NCI-H1417 (cell line): ENCODE measurements around the gene E2F6.

Experiments
- DNase-seq, 3 experiments: peaks; one replicate each; lab custom pipeline; 2025; lab: John Stamatoyannopoulos, UW

The E2F6 gene

GRCh38 chr2:11492720-11493119 lies 26.8 kb upstream of the E2F6 start:
- no peak for DNase-seq

- DNase-seq: no peak
Observed at GRCh38 chr2:11492244-11492643, 26.3 kb upstream of the E2F6 start.

- no peak for DNase-seq
Observed at GRCh38 chr2:11491348-11491933, 25.5 kb upstream of the E2F6 start.

DNA sequence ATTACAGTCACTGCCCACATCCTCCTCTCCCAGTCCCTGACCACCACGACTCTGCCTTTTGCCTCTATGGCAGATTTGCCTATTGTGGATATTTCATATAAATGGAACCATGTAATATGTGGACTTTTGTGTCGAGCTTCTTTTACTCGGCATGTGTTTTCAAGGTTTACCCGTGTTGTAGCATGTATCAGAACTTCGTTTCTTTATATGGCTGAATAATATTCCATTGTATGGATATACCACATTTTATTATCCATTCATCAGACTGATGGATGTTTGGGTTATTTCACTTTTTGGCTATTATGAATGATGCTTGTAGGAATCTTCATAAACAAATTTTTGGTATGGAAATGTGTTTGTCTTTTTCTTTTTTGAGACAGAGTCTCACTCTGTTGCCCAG lies 24.2 kb upstream of the E2F6 start:
- DNase-seq: no peak

DNA sequence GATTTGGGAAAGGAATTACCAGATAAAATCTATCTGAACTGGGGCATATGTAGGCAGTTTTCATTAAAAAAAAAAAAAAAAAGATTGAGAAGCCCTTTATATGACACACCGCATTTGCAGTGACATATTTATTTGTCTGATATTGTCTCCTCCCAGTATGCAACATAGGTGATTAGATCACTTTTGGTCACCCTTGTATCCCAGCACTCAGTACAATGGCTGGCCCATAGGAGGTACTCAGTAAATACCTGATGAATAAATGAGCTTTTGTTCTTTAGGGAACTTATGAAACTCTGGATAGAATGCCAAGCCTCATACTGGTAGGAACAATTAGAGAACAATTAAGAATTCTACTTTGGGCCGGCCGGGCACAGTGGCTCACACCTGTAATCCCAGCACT lies 22.8 kb upstream of the E2F6 start:
- no peak for DNase-seq

DNA sequence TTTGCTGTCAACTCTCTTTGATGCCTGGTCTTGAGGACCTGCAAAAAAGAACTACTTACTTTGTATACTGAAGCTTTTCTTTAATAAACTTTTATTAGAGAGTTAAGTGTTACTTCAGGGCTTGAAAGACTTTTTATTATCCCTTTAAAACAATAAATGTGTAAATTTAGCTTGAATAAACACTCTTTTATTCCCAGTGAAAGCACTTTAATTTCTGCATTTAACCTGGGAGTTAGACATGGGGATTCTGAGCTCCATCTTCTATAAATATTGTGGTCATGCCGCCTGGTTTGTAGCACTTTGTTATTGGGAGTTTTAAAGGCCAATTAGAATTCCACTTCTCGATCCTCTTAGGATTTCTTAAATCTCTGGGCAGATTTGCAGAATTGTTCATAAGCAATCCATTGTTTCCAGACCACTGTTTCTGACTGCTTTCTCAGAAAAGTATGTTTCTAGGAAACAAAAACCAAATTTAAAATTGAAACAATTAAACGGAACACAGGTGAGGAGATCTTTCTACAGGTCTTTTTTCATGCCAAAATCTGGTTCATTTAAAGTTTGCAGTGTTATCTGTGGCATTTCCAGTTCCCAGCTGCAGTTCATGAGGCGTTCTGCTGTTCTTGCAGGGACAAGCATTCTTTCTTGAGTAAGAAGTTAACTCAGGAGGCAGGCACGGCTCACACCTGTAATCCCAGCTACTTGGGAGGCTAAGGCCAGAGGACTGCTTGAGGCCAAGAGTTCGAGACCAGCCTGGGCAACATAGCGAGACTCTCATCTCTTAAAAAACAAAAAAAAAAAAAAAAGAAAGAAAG lies 18.1 kb upstream of the E2F6 start:
- DNase-seq: peak in 2 of 3 experiments; percentile 60 to 86

GRCh38 chr2:11482473-11483035 lies 16.6 kb upstream of the E2F6 start:
- DNase-seq: no peak

DNA sequence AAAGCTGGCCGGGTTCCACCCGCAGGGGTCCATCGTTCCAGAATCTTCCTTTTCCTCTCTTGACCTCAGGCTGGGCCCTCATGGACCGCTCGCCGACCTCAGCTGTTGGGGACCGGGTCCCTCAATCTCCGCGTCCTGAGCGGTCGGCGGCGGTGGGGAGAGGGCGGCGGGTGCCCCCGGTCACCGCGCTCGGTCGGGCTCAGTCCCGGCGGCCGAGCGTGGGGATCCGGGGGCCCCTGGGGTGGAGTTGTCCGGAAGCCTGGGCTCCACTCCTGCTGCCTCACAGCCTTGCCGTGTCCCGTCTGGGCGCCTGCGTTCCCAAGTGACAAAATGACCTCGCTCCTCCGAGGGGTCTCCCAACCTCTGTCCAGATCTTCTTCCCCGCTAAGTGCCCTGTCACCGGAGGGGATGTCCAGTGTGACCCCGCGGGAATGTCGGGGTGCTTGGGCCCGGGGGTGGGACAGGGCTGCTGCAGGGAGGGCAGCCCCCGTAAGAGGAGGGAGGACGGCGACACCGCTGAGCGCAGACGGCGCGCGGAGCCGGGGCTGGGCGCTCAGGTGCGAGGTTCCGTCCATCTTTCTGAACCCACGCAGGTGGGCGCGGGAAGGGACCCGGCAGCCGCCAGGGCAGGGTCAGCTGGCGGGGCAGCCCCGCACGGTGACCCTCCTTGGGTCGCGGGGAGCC lies 16.0 kb upstream of the E2F6 start:
- DNase-seq: no peak

DNA sequence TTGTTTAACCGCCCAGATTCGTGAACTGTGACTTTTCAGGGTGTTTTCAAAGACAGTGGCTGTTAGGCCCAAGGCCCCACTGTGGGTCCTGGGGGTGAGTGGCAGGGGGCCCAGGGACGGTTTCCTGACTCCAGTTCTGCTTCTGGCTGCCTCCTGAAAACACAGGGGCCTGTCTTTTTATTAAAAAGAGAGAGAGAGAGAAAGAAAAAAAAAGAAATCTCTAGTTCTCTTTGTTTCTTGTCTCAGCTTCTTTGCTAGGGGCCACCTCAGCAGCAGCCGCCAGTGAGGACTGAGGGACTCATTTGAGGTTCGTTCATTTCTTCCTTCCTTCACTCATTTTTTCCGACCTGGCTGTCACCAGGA lies 15.4 kb upstream of the E2F6 start:
- DNase-seq: no peak

DNA sequence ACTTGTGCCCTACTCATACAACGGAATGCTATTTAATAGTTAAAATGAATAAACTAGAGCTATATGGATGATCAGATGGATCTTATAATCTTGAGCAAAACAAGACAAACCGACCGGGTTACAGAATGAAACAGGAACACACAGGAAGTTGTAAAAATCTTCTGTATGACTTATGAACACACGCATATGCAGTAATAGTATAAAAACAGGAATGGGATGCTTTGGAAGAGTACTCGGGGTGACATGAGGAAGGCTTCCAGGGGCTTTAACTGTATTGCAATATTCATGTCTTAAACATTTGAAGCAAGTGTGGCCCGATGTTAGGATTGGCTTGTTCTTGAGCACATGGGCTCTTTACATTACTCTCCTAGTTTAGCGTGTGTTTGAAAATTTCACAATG lies 14.9 kb upstream of the E2F6 start:
- peak in 1 of 3 experiments; percentile 50 for DNase-seq

DNA sequence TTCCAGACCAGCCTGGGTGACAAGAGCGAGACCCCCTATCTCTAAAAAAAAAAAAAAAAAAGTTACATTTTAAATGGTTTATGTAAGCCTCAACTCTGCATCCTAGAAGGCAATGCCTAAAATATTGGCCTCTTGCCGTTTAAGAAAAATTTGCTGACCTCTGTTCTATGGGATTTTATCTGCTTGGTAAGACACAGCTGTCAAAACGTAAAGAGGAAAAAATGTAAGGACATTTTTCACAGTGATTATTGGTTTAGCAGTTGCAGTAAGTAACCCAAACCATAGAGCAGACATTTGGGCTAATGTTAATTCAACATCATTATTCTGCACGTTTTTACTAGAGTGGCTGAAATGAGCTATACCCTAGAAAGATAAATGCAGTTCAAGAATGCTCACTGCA lies 14.4 kb upstream of the E2F6 start:
- DNase-seq: no peak

GRCh38 chr2:11478899-11479605 lies 13.1 kb upstream of the E2F6 start:
- no peak for DNase-seq

GRCh38 chr2:11477994-11478393 lies 12.0 kb upstream of the E2F6 start:
- peak; percentile 79 to 99 (median 96) for DNase-seq

DNA sequence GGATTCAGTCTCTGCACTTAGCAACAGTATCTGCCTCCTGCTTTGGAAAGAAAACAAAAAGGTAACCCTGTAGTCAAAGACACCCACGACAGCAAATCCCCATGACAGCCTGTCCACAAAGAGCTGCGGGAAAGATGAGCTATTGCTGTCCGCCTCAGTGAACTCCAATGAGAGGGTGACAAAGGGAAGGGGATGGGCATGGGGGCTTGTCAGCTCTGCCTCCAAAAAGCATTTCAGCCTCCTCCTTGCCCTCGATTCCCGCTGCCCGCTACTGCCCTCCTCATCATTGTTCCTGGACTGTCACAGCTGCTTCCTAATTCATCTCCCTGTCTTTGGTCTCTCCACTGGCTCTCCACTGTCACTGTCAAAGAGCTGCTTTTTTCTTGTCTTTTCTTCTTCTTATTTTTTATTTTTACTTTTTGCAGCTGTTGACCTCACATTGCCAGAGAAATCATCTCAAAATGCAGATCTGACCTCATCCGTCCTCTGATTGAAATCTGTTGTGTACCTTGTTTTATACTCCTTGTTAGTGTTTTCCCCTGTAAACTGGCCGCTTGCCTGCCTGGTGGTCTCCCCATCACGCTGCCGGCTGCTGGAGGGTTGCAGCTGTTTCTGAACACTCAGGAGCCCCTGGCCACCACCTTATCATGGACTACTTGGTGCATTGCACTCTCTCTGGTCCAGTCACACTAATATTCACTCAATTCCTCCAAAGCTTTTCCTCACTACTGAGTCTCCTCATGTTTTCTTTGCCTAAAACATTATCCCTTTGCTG lies 7.9 kb upstream of the E2F6 start:
- DNase-seq: peak in 2 of 3 experiments; percentile 26 to 54

GRCh38 chr2:11467749-11468148 lies 1.8 kb upstream of the E2F6 start:
- DNase-seq: no peak

DNA sequence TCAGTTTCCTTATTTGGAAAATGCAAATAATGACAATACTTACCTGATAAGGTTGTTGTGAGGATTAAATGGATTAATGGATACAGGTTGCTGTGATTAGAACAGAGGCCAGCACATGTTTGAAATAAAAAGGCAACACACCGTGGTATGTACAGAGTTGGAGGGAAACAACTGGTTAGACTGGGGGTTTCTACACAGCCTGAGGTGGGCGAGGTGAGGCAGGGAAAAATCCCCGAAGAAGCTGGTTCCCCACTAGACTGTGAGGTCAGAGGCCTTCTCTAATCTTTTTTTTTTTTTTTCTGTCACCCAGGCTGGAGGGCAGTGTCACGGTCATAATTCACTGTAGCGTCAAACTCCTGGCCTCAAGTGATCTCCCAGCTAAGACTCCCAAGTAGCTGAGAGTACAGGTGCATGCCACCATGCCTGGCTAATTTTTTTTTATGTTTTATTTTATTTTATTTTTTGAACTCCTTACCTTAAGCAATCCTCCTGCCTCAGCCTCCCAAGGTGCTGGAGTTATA lies 1.2 kb upstream of the E2F6 start:
- no peak for DNase-seq

DNA sequence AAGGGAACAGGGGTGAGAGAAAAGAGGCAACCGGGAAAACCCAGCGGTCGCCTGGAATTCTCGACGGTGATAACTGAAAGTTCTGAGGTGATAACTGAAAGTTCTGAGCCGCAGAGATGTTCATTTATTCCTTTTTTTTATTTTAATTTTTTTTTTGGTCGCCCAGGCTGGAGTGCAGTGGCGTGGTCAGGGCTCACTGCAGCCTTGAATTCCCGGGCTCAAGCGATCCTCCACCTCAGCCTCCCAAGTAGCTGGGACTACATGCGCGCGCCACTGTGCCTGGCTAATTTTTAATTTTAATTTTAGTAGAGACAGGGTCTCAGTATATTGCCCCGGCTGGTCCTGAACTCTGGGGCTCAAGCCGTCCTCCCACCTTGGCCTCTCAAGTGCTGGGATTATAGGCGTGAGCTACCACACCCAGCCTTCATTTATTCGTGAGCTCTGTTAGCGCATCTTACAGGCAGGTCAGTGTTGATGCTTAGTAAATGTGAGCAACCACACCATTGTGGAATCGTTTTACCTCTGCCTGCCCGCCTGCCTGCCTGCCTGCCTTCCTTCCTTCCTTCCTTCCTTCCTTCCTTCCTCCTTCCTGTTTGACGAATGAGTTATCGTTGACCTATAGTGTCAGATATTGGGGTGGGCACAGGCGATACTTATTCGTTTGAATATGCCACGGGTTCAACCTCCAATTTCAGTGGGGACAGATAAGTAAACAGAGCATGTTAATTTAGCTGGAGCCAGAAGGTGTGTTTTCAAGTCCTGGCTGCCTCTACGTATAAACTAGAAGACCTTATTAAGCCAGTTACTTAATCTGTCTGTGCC lies 557 bp upstream of the E2F6 start:
- no peak for DNase-seq

GRCh38 chr2:11465110-11465484 lies 864 bp downstream of the E2F6 start:
- DNase-seq: no peak

- no peak for DNase-seq
Observed at GRCh38 chr2:11459816-11460215, 6.1 kb downstream of the E2F6 start.

DNA sequence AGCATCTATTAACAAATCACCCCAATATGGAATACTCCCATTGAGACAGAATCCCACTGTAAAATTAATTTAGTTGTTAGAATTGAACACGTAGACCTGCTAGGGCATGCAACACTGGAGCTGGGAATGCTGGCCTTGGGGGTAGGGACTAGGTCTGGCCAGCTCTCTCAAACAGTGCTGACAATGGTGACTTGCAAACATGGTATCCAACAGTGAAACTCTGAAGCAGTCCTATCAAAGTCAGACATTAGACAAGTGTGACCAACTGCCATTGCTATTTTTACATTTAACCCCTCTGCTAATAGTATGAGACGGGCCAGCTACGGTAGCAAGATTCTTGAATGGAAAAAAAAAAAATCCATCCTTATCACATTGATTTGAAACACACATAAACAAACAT lies 7.2 kb downstream of the E2F6 start:
- no peak for DNase-seq
